Aorta (tissue), 5 donors: ENCODE results near the gene FRY. TPM values are rescaled to one million over a fixed set of nuclear protein-coding genes. Genes with fewer than 3 reads are reported as not detected.
A peak's percentile ranks its signal among the peaks of the same experiment; 100 is the strongest.
"Not testable (repeated sequence)": the region's sequence is repeated elsewhere in the genome, so short reads cannot be mapped to it uniquely, and the experiment has no call there.

Experiments
- ATAC-seq: fragments of 200-7000 bp; cut with Tn5 transposase; one replicate; pipeline ENCODE4 v1.9.1; 2022; ENCODE audit warnings: moderate library complexity; ENCODE audit not compliant: low FRiP score
- DNase-seq, 2 donors: peaks; one replicate each; pipeline ENCODE4 v3.0.0-alpha.2; 2020
- H3K27ac ChIP-seq, 2 donors: one replicate each; pipeline ENCODE4 v1.5.1; 2013; ENCODE audit warnings: low read length in 2 of 2, mild to moderate bottlenecking in 2 of 2, moderate library complexity in 2 of 2, control low read depth in 1 of 2, inconsistent platforms in 1 of 2, low read depth in 1 of 2
- H3K27me3 ChIP-seq, 2 donors: one replicate each; pipeline ENCODE4 v1.6.1; 2013; ENCODE audit warnings: control low read depth in 1 of 2, low read length in 1 of 2, mild to moderate bottlenecking in 1 of 2, moderate library complexity in 1 of 2; ENCODE audit not compliant: insufficient read depth in 2 of 2, control insufficient read depth in 1 of 2
- H3K36me3 ChIP-seq, 2 donors: one replicate each; pipeline ENCODE4 v1.6.1; 2013; ENCODE audit warnings: control low read depth in 1 of 2, low read length in 1 of 2, mild to moderate bottlenecking in 1 of 2; ENCODE audit not compliant: insufficient read depth in 2 of 2, control insufficient read depth in 1 of 2
- H3K4me1 ChIP-seq, 2 donors: one replicate each; pipeline ENCODE4 v1.6.1; 2013; ENCODE audit warnings: low read length in 2 of 2, control low read depth in 1 of 2, mild to moderate bottlenecking in 1 of 2, moderate library complexity in 1 of 2; ENCODE audit not compliant: insufficient read depth in 2 of 2, control insufficient read depth in 1 of 2
- H3K4me3 ChIP-seq, 2 donors: one replicate each; pipeline ENCODE4 v1.5.1; 2013; ENCODE audit warnings: low read length in 2 of 2, control low read depth in 1 of 2, mild to moderate bottlenecking in 1 of 2
- H3K9me3 ChIP-seq: one replicate; pipeline ENCODE4 v1.6.1; 2013; ENCODE audit warnings: mild to moderate bottlenecking, low read length; ENCODE audit not compliant: control insufficient read depth
- WGBS, 2 donors: extraction: QIAGEN DNeasy Blood & Tissue Kit; methylation state at CpG; one replicate each; pipeline ENCODE4 v1.1.7; 2013; 5-methylcytosine and 5-hydroxymethylcytosine counted together
- intact Hi-C, 2 donors: fragments of 100-400 bp; cut with DNase I; formaldehyde crosslinking; loops; one replicate each; pipeline versions ENCODE4 v1.14.2 to v1.15.0; 2022
- long read RNA-seq, 2 donors: library from polyadenylated mRNA; unstranded; transcript quantifications; one replicate each; pipeline ENCODE4 v2.0.0, GENCODE V29; 2020 to 2021
- polyA plus RNA-seq, 2 donors: library from polyadenylated mRNA; stranded (reverse); fragments of 200-250 nt; gene quantifications; one replicate each; pipeline ENCODE4 v1.2.3, GENCODE V29; 2013
- total RNA-seq, 2 donors: library from RNA; stranded (reverse); fragmentation: NEBNext Ultra II Directional; extraction: Animal tissue kit (Norgen Biotek cat#: 25700); gene quantifications; one replicate each; pipeline ENCODE4 v1.2.1, GENCODE V29; 2021
- donor health status: healthy with polysubstance abuse.
- donor health status: Bipolar disorder and iron deficiency.
- donor health status: DM: no; HTN: no; CAD: no.
- donor health status: DM: no; HTN: no; CAD: no.
- donor health status: DM: yes; HTN: yes; CAD: no.

Gene FRY
- total RNA-seq = 100 to 1,000 TPM; 141 to 328 TPM
- 10 to 100 TPM; 24.8 to 49.3 TPM for polyA plus RNA-seq
- long read RNA-seq, donor 1, transcript FRY-204 (4 exons, 1,309 nt) = major isoform, 5 of 361 reads
- long read RNA-seq, donor 1, partial matches to known transcripts = 271 of 361 reads
- long read RNA-seq, donor 1, other reads (novel, unspliced or antisense) = 80 of 361 reads
- long read RNA-seq, donor 2, partial matches to known transcripts = 19 of 40 reads
- long read RNA-seq, donor 2, other reads (novel, unspliced or antisense) = 18 of 40 reads

DNA sequence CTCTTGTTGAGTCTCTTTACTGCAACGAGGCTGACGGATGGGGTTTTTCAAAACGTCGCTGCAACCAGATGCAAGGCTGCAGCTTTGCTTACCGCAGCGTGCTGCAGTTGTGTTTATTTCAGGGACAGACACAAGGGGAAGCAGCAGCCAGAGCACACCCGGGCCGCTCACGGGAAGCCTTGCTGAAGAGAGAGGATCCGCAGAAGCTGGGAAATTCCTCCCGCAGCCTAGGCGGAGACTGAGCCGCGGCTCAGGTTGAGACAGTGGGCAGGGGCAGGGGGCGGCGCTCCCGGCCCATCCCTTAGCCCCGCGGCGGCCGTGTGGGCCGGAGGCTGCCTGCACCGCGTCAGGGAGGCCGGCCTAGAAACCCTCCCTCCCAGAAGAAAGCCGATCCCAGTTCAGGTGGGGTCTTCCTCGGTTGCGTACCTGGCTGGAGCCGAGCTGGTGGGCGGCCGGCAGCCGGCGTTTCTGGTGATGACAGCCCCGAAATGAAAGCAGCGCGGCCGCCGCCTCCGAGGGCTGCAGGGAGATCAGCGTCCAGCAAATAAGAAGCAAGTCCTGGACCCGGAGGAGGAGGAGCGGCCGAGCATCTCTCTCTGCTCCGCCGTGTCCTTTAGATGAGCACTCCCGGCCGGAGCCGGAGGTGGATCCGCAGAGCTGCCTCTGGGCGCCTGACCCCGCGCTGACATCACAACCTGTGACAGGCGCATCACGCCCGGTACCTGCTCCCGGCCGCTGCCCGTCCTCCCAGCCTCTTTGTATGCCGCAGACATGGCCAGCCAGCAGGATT is at the start of gene FRY:
Gene FRY, plus strand, starts transcription at position 750 of the 790 bp plus-strand sequence. Its CDS starts 22 bp downstream, at position 772.
- intact Hi-C loops = loop anchor here in 1 of 2 donors (5.0 kb wide), 1 partner anchor 86 kb away; no protein-coding TSS in a partner anchor
- peak within 1 kb of the TSS; percentile 9 to 46 for H3K27ac ChIP-seq
- no peaks in the 10 kb centered on the region for H3K36me3 ChIP-seq
- H3K4me1 ChIP-seq = peaks cover under 1 to 3% of the 10 kb centered on the region in 2 donors
- peak within 1 kb of the TSS; percentile 69 to 86 for H3K4me3 ChIP-seq
- ATAC-seq (peak; percentile 85), DNase-seq (peak; percentile 76 to 86)
- H3K27me3 ChIP-seq = no peaks in the 10 kb centered on the region
- WGBS, 2 donors = 0% methylated on average over 59 of the region's 59 CpGs
- no peaks in the 10 kb centered on the region for H3K9me3 ChIP-seq

DNA sequence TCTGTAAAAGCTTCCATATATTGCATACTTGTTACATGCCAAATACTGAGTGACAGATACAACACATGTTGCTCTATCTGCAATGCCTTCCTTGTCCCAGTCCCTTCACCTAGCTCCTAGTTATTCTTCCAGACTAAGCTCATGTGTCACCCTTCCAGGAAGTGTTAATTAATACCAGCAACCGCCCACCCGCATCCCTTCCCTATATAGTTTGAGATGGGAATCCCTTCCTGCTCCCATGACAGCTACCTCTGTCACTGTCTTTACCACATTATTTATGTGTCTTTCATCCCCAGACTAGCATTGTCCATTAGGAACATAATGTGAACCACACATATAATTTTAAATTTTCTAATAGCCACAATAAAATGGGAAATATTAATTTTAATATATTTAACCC is 49.5 kb upstream of the FRY start:
- Histone ChIP-seq H3K36me3 (no peaks in the 10 kb centered on the region), H3K27me3 (no peaks in the 10 kb centered on the region), H3K4me1 (peaks cover 0 to 10% of the 10 kb centered on the region in 2 donors), H3K9me3 (no peaks in the 10 kb centered on the region), H3K4me3 (no peak overlapping the region), H3K27ac (no peak overlapping the region)
- DNase-seq = no peak
- ATAC-seq = no peak
- 88 to 92% methylated on average over 2 of the region's 2 CpGs for WGBS, 2 donors
- intact Hi-C loops = no loop called here

DNA sequence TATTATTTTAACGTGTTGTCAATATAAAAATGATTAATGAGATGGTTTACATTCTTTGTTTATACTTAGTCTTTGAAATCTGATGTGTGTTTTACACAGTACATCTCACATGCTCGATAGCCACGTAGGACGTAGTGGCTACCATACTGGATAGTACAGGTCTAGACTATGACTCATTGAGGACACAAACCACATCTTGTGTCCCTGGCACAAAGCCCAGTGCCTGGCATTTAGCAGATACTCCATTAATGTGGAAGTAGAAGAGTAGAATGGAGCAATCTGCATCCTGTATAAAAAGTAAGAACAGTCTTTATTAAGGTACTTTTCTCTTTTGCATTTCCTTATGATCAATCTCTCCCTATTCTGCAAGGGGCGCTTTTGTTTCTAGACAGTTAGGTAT is 49.0 kb upstream of the FRY start:
- no peak overlapping the region for H3K4me3 ChIP-seq
- ATAC-seq (no peak), DNase-seq (peak; percentile 78 to 88)
- WGBS, 2 donors = 46 to 52% methylated on average over 5 of the region's 5 CpGs
- H3K27me3 ChIP-seq = no peaks in the 10 kb centered on the region
- H3K9me3 ChIP-seq = no peaks in the 10 kb centered on the region
- H3K36me3 ChIP-seq = no peaks in the 10 kb centered on the region
- intact Hi-C loops = no loop called here
- no peak overlapping the region for H3K27ac ChIP-seq
- H3K4me1 ChIP-seq = peaks cover 0 to 10% of the 10 kb centered on the region in 2 donors

DNA sequence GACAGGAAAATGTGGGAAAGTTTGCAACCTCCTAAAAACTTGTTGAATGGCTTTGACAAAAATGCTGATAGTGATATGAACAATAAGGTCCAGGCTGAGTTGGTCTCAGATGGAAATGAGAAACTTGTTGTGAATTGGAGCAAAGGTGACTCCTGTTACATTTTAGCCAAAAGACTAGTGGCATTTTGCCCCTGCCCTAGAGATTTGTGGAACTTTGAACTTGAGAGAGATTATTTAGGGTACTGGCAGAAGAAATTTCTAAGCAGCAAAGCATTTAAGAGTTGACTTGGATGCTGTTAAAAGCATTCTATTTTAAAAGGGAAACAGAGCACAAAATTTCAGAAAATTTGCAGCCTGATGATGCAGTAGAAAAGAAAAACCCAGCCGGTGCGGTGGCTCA is 47.9 kb upstream of the FRY start:
- H3K4me1 ChIP-seq, intact Hi-C loops, H3K27me3 ChIP-seq, H3K27ac ChIP-seq, H3K4me3 ChIP-seq, H3K9me3 ChIP-seq, H3K36me3 ChIP-seq, DNase-seq, ATAC-seq: not testable (repeated sequence)
- 81 to 93% methylated on average over 2 of the region's 2 CpGs for whole genome bisulfite sequencing, 2 donors

DNA sequence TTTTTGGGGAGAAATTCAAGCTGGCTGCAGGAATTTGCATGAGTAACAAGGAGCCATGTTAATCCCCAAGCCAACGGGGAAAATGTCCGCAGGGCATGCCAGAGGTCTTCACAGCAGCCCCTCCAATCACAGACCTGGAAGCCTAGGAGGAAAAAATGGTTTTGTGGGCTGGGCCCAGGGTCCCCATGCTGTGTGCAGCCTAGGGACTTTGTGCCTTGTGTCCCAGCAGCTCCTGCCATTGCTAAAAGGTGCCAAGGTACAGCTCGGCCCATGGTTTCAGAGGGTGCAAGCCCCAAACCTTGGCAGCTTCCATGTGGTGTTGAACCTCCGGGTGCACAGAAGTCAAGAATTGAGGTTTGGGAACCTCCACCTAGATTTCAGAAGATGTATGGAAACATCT is 47.2 kb upstream of the FRY start:
- ATAC-seq, H3K9me3 ChIP-seq, DNase-seq, H3K27me3 ChIP-seq, H3K36me3 ChIP-seq, intact Hi-C loops, H3K27ac ChIP-seq, H3K4me1 ChIP-seq, H3K4me3 ChIP-seq: not testable (repeated sequence)
- WGBS, 2 donors = 97% methylated on average over 4 of the region's 4 CpGs

DNA sequence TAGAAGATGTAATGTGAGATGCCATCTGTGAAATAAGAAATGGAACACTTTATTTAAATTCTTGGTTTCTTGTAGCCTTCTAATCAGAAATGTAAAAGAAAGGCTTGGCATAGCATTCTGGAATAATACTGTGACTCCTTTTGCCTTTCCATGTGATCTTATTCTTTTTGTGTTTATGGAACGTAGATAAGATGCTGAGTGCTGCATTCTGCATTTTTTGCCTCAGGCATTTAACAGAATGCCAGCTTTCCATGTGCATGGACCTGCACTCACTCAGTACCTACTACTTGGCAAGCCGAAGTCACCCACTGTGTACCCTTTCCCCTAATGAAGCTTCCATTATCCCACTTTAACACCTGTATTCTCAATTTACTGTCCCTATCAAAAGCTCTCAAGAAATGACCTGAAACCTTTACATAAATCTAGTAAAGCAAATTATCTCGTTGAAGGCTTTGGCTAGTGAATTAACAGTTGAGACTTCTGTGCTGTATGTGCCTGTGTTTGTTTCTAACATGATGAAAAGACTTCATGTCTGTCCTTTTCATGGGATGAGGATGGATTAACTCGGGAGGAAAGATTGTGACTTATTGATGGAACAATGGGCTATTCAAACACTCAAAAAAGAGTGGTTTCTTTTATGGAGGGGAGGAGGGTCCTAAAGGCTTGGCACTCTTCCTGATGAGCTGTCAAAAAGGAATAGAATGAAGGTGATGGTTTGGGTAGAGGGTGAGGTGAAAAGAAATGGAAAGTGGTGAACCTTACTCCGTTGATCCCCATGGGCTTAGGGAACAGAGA is 44.7 kb upstream of the FRY start:
- Histone ChIP-seq H3K4me3 (no peak overlapping the region), H3K4me1 (peaks cover 0 to 10% of the 10 kb centered on the region in 2 donors), H3K36me3 (no peaks in the 10 kb centered on the region), H3K27me3 (no peaks in the 10 kb centered on the region), H3K27ac (no peak overlapping the region), H3K9me3 (no peaks in the 10 kb centered on the region)
- no peak for DNase-seq
- intact Hi-C loops = no loop called here
- WGBS, 2 donors = 40 to 47% methylated on average over 5 of the region's 5 CpGs
- ATAC-seq = no peak

DNA sequence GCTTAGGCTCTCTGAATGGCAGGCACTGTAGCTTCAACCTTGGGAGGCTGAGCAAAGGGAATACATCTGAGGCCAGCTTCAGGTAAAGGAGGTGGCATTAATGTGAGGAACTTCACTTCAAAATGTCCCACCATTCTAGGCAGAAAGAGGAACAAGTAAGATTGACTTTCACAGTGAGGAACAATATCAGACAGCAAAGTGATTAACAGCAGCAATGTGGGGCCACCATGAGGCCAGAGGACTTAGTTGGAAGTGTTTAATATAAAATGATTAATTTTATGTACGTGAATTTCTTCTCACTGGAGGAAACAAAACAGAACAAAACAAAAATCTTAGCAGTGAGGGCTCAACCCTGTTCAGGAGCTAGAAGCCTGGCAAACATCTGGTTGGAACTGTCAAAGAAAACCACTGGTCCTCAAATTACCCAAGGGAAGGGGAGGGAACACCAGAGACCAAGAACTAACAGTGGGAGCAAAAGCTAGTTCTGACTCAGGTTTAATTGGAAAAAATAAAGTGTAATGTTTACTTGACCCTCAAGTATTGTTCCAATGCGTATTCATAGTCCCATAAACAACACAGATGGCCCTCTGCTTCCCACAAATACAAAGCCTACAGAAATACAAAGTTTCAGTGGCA is 43.9 kb upstream of the FRY start:
- no peak for ATAC-seq
- no peak overlapping the region for H3K4me3 ChIP-seq
- no peak overlapping the region for H3K27ac ChIP-seq
- no peaks in the 10 kb centered on the region for H3K9me3 ChIP-seq
- WGBS, 2 donors = 82% methylated on average over 2 of the region's 2 CpGs
- H3K4me1 ChIP-seq = peaks cover 0 to 10% of the 10 kb centered on the region in 2 donors
- H3K36me3 ChIP-seq = no peaks in the 10 kb centered on the region
- H3K27me3 ChIP-seq = no peaks in the 10 kb centered on the region
- no peak for DNase-seq
- intact Hi-C loops = no loop called here

DNA sequence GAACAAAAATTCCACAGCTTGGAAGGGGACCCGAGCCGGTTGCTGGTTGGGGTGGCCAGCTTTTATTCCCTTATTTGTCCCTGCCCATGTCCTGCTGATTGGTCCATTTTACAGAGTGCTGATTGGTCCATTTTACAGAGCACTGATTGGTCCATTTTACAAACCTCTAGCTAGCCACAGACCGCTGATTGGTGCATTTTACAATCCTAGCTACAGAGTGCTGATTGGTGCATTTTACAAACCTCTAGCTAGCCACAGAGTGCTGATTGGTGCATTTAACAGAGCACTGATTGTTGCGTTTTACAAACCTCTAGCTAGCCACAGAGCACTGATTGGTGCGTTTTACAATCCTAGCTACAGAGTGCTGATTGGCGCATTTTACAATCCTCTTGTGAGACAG is 37.2 kb upstream of the FRY start:
- H3K27ac ChIP-seq, DNase-seq, H3K27me3 ChIP-seq, ATAC-seq, H3K9me3 ChIP-seq, H3K4me1 ChIP-seq, H3K4me3 ChIP-seq, H3K36me3 ChIP-seq, intact Hi-C loops: not testable (repeated sequence)
- 98% methylated on average over 6 of the region's 6 CpGs for WGBS, 2 donors
